Heart left ventricle (tissue), 13 donors: ENCODE results near the gene CRYM.

Experiments
- CTCF ChIP-seq, 12 donors: fragments of 200-600 bp; sonication (generic) in 4 of 12; IDR thresholded peaks; one replicate each; pipeline versions ENCODE4 v1.5.0 to v1.8.0; 2018 to 2022; ENCODE audit warnings: antibody characterized with exemption in 12 of 12, mild to moderate bottlenecking in 5 of 12
- POLR2A ChIP-seq, 2 donors: fragments of 450-650 bp; IDR thresholded peaks; one replicate each; pipeline ENCODE4 v1.6.1; 2017; ENCODE audit warnings: antibody characterized with exemption in 2 of 2, mild to moderate bottlenecking in 2 of 2, moderate library complexity in 2 of 2
- donor health status: ischemic (EF 13 %, LVEDD 7.1; RV severe dilation, severe dysfunction).
- donor health status: DM: no; HTN: yes; CAD: no.
- donor health status: DM: no; HTN: no; CAD: no.
- donor health status: ischemic (EF 25% LVEDD 6.9; RV normal size, moderate dysfunction).
- donor health status: ischemic (EF 25% LVEDD 5.7; RV mildly dilated, moderate dysfunction).
- donor health status: ischemic (EF 35%, LVEDD 5.7; RV mildly dilated, moderate dysfunction).
- donor health status: nonischemic (EF 11% LVEDD 7.7; RV severe dilation, severe dysfunction).
- donor health status: DM: yes; HTN: yes; CAD: no.
- donor health status: PGD.
- donor health status: ischemic (EF 29% LVEDD 5.4; RV normal size, mild dysfunction).
- donor health status: nonischemic (EF 23%, LVEDD 6.1; RV moderate dilation, normal function).

DNA sequence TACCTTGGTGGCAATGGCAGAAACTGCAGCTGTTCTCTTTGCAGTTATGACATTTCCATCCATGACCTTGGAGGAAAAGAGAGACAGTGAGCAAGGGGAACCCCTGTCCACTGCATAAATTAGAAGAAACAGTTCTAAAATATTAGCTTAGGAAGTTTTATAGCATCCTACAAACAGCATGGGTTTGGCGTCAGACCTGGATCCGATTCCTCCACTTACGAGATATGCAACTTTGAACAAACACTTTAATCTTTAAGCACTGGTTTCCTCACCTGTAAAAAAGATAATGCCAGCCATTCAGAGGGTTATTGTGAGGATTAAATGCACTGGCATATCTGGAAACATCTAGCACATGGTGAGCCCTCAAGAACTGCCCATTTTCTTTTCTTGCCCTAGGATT, 2.6 kb downstream of the CRYM start:
- TF ChIP-seq CTCF (IDR thresholded peaks at IDR 0.05) (no peak), POLR2A (IDR thresholded peaks at IDR 0.05) (no peak)
